ENCODE measurements around the gene SLC39A13.

DNA sequence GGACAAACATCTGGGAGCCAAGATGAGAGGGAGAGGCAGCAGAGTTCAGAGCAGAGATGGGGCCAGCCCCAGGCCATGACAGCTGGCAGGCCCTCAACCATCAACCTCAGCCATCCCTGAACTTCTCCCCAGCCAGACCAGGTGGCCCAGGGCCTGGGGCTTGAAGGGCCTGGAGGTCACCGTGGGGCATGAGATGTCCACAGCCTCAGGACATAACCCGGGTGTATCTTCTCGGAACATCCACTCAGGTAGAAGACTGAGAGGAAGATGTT is 12.4 kb upstream of the SLC39A13 start:
- TF ChIP-seq, protein P1, sequence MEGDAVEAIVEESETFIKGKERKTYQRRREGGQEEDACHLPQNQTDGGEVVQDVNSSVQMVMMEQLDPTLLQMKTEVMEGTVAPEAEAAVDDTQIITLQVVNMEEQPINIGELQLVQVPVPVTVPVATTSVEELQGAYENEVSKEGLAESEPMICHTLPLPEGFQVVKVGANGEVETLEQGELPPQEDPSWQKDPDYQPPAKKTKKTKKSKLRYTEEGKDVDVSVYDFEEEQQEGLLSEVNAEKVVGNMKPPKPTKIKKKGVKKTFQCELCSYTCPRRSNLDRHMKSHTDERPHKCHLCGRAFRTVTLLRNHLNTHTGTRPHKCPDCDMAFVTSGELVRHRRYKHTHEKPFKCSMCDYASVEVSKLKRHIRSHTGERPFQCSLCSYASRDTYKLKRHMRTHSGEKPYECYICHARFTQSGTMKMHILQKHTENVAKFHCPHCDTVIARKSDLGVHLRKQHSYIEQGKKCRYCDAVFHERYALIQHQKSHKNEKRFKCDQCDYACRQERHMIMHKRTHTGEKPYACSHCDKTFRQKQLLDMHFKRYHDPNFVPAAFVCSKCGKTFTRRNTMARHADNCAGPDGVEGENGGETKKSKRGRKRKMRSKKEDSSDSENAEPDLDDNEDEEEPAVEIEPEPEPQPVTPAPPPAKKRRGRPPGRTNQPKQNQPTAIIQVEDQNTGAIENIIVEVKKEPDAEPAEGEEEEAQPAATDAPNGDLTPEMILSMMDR (IDR thresholded peaks at IDR 0.05) = no peak
- TF ChIP-seq EP300 (IDR thresholded peaks at IDR 0.05) (no peak), POLR2A (IDR thresholded peaks at IDR 0.05) (no peak)

All from gastroesophageal sphincter (tissue), 3 donors.